ENCODE results near the gene KRT73.

Gene KRT73

DNA sequence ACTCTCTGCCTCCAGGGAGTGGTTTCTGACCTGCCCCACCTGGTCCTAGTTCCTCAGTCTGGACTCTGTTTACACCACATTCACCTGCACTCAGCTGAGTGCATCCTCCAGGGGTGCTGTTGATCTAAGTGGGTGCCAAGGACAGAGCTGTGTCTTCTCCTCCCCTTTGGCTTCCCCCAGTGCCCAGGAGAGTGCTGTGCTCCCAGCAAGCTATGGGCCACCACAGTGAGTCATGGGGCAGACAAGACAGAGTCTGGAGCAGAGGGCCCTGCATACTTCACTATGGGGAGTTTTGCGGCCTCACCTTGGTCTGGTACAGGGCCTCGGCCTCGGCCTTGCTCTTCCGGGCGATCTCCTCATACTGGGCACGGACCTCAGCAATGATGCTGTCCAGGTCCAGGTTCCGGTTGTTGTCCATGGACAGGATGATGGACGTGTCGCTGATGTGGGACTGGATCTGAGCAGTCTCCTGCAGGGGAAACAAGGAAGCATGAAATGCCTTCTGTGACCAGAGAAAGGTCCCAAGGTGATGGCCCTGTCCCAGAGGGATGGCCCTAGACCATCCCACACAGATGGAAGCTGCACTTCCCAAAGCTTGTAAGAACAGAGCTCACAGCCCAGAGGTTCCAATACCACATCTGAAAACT, 4.9 kb downstream of the KRT73 start:
- TF ChIP-seq, protein P1, sequence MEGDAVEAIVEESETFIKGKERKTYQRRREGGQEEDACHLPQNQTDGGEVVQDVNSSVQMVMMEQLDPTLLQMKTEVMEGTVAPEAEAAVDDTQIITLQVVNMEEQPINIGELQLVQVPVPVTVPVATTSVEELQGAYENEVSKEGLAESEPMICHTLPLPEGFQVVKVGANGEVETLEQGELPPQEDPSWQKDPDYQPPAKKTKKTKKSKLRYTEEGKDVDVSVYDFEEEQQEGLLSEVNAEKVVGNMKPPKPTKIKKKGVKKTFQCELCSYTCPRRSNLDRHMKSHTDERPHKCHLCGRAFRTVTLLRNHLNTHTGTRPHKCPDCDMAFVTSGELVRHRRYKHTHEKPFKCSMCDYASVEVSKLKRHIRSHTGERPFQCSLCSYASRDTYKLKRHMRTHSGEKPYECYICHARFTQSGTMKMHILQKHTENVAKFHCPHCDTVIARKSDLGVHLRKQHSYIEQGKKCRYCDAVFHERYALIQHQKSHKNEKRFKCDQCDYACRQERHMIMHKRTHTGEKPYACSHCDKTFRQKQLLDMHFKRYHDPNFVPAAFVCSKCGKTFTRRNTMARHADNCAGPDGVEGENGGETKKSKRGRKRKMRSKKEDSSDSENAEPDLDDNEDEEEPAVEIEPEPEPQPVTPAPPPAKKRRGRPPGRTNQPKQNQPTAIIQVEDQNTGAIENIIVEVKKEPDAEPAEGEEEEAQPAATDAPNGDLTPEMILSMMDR (IDR thresholded peaks at IDR 0.05; ENCODE audit: low read depth, low read length), result no peak
- TF ChIP-seq MYC (IDR thresholded peaks at IDR 0.05; ENCODE audit: low read depth, low read length) (no peak), POLR2A (IDR thresholded peaks at IDR 0.05; ENCODE audit: extremely low read depth, insufficient read length) (no peak)
- TF ChIP-seq, protein P2, sequence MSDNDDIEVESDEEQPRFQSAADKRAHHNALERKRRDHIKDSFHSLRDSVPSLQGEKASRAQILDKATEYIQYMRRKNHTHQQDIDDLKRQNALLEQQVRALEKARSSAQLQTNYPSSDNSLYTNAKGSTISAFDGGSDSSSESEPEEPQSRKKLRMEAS (IDR thresholded peaks at IDR 0.05; ENCODE audit: low read depth, low read length), result no peak
- no peak overlapping the region for H3K4me3 ChIP-seq (ENCODE audit: low read depth, low read length)
- DNase-seq (ENCODE audit: low read depth), result no peak

DNA sequence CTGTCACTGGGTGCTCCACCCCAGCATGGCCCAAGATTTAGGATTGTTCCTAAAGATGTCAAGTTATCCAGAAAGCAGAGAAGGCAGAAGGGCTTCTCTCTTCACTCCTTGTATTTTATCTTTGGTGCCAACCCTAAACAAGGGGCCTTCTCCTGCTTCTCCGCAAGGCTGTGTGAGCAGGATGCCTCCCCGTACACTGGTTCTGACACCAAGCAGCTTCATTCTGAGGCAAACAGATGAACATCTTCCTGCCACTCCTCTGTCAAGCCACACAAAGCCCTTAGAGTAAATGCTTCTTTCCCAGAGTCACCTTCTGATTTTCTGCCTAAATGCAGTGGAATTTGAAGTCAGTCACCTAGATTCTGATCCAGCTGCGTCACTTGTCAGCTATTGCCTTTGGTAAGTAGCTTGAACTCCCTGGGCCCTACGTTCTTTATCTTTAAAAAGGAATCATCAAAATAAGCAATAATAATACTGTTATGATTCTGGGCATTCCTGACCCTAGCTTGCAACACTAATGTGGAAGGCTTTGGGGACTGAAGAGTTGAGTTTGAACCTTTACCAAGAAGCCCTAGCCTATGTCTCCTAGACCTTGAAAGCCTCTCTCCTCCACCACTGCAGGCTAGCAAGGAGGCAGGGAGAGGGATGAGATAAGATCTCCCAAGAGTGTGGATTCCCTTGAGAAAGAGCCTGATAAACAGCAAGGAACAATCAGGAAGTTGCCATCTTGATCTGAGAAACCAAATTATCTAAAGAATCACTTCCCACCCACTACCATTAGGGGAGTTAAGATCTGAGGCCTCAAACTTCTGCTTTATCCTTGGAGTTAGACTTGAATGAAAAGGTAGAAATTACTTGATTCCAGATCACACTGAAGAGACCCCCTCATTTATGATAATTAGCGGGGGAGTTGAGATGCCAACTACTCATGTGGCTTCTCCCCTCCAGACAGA, 5.7 kb downstream of the KRT73 start:
- no peak for DNase-seq (ENCODE audit: low read depth)
- TF ChIP-seq POLR2A (IDR thresholded peaks at IDR 0.05; ENCODE audit: extremely low read depth, insufficient read length), result no peak
- TF ChIP-seq, protein P1 (IDR thresholded peaks at IDR 0.05; ENCODE audit: low read depth, low read length), result no peak
- no peak for TF ChIP-seq MYC (IDR thresholded peaks at IDR 0.05; ENCODE audit: low read depth, low read length)
- TF ChIP-seq, protein P2 (IDR thresholded peaks at IDR 0.05; ENCODE audit: low read depth, low read length), result no peak
- no peak overlapping the region for H3K4me3 ChIP-seq (ENCODE audit: low read depth, low read length)

DNA sequence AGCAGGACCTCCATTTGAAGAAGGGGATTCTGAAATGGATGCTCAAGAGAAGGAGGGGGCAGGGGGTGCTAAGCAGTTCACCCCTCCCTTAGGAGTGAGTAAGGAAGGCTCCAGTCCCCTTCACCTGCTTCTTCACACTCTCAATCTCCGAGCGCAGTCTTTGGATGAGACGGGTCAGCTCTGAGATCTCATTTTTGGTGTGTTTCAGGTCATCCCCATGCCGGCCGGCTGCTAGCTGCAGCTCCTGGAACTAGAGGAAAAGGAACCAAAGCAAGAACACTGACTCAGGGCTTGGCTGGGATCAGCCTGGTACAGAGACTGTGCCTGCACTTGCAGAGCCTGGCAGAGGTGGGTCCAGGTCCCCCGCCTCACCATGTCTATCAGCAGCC, 7.3 kb downstream of the KRT73 start:
- no peak overlapping the region for H3K4me3 ChIP-seq (ENCODE audit: low read depth, low read length)
- TF ChIP-seq, protein P1 (IDR thresholded peaks at IDR 0.05; ENCODE audit: low read depth, low read length), result no peak
- no peak for TF ChIP-seq MYC (IDR thresholded peaks at IDR 0.05; ENCODE audit: low read depth, low read length)
- no peak for TF ChIP-seq POLR2A (IDR thresholded peaks at IDR 0.05; ENCODE audit: extremely low read depth, insufficient read length)
- TF ChIP-seq, protein P2 (IDR thresholded peaks at IDR 0.05; ENCODE audit: low read depth, low read length), result no peak
- DNase-seq (ENCODE audit: low read depth), result no peak

DNA sequence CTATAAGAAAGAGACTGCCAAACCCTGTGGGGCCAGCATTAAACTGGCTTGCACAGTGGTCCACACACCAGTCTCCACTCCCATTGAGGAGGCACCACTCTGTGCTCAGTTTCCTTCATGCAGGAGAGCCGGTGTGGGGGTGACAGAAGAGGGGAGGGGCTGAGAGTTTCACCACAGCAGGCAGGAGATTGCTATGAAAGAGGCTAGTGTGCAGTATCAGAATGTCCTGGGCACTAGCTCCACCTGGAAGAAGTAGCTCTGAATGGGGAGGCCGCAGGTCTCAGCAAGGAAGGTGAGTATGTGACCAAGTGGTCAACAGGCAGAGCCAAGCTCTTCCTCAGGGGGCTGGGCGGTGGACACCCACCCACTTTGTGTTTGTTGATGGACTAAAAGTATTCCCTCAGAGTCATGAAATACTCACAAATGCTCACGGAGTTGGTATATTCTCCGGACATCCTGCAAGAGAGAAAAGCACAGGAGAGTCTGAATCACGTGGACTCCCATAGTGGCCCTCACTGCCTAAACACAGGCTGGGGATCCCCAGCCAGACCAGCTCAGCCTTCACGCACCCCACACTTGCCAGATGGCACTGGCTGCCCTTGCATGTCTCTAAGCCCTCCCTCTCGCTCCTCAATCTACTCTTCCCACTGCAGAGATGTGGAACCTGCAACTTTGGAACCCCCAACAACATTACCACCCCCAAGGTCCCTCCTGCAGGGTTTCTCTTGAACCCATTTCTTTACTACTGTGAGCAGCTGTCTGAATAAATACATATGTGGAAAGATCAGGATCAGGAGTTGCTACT, 9.3 kb downstream of the KRT73 start:
- H3K4me3 ChIP-seq (ENCODE audit: low read depth, low read length), result no peak overlapping the region
- no peak for DNase-seq (ENCODE audit: low read depth)
- TF ChIP-seq POLR2A (IDR thresholded peaks at IDR 0.05; ENCODE audit: extremely low read depth, insufficient read length) (no peak), MYC (IDR thresholded peaks at IDR 0.05; ENCODE audit: low read depth, low read length) (no peak)
- TF ChIP-seq, protein P2 (IDR thresholded peaks at IDR 0.05; ENCODE audit: low read depth, low read length), result no peak
- TF ChIP-seq, protein P1 (IDR thresholded peaks at IDR 0.05; ENCODE audit: low read depth, low read length), result no peak

DNA sequence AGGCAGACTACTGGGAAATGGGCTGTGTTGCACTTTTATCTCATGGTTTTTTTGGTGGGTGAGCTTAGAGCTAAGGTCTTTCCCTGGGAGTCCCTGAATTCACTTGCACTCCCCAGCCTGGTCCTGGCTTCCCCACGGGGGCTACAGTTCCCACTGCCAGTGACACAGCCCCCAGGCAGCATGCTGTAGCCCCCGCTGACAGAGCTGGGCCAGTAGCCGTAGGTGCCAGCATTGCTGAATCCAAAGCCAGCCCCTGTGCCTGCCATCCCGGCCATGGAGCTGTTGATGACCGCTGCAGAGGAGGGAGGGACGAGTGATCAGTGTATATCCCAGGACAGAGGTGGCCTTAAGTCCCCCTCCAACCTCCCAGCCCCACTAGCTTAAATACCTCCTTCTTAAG, 10.2 kb downstream of the KRT73 start:
- TF ChIP-seq, protein P1 (IDR thresholded peaks at IDR 0.05; ENCODE audit: low read depth, low read length), result no peak
- TF ChIP-seq, protein P2 (IDR thresholded peaks at IDR 0.05; ENCODE audit: low read depth, low read length), result no peak
- TF ChIP-seq MYC (IDR thresholded peaks at IDR 0.05; ENCODE audit: low read depth, low read length) (no peak), POLR2A (IDR thresholded peaks at IDR 0.05; ENCODE audit: extremely low read depth, insufficient read length) (no peak)
- no peak for DNase-seq (ENCODE audit: low read depth)
- no peak overlapping the region for H3K4me3 ChIP-seq (ENCODE audit: low read depth, low read length)

Data from NB4 (cell line).